Large intestine (tissue), 3 donors: Measurements from ENCODE around the gene TRIM61. TPM values are rescaled to one million over a fixed set of nuclear protein-coding genes. Genes with fewer than 3 reads are reported as not detected.
"Not testable (repeated sequence)": the region's sequence is repeated elsewhere in the genome, so short reads cannot be mapped to it uniquely, and the experiment has no call there.

Source experiments
- DNase-seq, 2 donors: peaks; one replicate each; pipeline versions ENCODE4 v3.0.0 to v3.0.0-alpha.2; 2013
- H3K27ac ChIP-seq: one replicate; pipeline ENCODE4 v1.5.1; 2013; ENCODE audit warnings: low read length
- H3K27me3 ChIP-seq: 2 replicates; pipeline ENCODE4 v1.6.1; 2013; ENCODE audit warnings: low read length; ENCODE audit not compliant: control insufficient read depth, insufficient read depth
- H3K36me3 ChIP-seq: 2 replicates; pipeline ENCODE4 v1.6.1; 2013; ENCODE audit warnings: low read length; ENCODE audit not compliant: control insufficient read depth, insufficient read depth
- H3K4me1 ChIP-seq: one replicate; pipeline ENCODE4 v1.6.1; 2013; ENCODE audit warnings: low read length; ENCODE audit not compliant: control insufficient read depth, insufficient read depth
- H3K4me3 ChIP-seq: one replicate; pipeline ENCODE4 v1.5.1; 2013; ENCODE audit warnings: low read length
- H3K9me3 ChIP-seq: one replicate; pipeline ENCODE4 v1.6.1; 2013; ENCODE audit warnings: mild to moderate bottlenecking, low read depth, low read length, moderate library complexity; ENCODE audit not compliant: control insufficient read depth
- WGBS: methylation state at CpG from one replicate; pipeline ENCODE4 v1.1.5; 2013; ENCODE audit warnings: low lambda C conversion rate; ENCODE audit not compliant: insufficient coverage; 5-methylcytosine and 5-hydroxymethylcytosine counted together
- polyA plus RNA-seq: library from polyadenylated mRNA; unstranded; fragments of 120-200 nt; gene quantifications from one replicate; pipeline ENCODE4 v1.2.1, GENCODE V29; 2013

TRIM61 gene
- polyA plus RNA-seq, 1 donor = 6.0 TPM

DNA sequence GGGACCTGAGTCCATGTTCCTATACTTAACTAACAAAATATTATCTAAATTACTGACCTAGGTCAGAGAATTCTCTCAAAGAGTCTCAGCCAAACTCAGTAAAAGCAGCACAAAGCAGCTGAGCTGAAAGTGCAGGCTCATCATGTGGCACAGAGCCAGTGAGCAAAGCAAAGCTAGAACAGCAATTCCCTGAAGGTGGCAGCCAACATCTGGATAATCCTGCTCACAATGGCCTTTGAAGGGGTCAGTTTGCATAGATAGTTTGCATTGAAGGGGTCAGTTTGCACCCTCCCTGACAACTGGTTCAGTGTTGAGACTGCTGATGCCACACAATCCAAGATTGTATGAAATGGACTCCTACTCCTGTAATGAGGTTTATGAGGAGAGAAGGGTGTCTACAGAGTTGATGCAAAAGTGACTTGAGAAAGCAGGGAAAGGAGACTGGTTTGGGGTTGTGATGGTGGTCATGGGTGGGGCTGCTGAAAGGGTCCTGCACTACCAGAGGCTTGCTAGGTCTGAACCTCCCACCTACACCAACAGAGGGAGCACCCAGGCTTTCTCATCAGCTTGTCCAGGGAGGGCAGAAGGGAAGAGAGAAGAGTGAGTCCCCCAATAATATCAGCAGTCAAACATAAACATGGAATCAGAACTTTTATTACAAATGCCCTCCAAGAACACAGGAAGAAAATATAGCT lies 39.7 kb downstream of the TRIM61 start:
- H3K4me3 ChIP-seq = no peak overlapping the region
- DNase-seq = peak; percentile 4 to 15
- H3K4me1 ChIP-seq = no peaks in the 10 kb centered on the region
- H3K9me3 ChIP-seq = no peaks in the 10 kb centered on the region
- no peaks in the 10 kb centered on the region for H3K36me3 ChIP-seq
- H3K27me3 ChIP-seq = peaks cover 3% of the 10 kb centered on the region
- no peak overlapping the region for H3K27ac ChIP-seq

DNA sequence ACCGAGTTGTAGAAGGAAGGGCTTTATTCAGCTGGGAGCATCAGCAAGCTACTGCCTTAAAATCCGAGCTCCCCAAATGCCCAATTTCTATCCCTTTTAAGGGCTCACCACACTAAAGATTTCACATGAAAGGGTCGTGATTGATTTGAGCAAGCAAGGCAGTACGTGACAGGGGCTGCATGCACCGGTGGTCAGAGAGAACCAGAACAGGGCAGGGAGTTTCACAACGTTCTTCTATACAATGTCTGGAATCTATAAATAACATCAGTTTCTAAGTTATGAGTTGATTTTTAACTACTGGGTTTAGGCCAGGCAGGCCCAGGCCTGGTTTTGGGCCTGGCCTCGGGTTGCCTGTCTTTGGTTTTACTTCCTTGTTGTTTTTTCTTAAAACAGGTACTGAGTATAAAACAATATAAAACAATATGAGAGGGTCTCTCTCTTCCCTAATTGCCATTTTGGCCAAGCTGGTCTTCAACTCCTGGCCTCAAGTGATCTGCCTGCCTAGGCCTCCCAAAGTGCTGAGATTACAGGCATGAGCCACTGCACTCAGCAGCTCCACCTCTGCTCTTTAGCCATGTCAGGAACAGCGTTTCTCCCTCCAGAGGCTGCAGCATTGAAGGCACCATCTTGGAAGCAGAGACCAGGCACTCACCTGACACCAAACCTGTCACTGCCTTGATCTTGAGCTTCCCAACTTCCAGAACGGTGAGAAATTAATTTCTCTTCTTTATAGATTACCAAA lies 41.4 kb downstream of the TRIM61 start:
- H3K4me1 ChIP-seq, H3K36me3 ChIP-seq, H3K27ac ChIP-seq, H3K9me3 ChIP-seq, DNase-seq, H3K4me3 ChIP-seq, H3K27me3 ChIP-seq: not testable (repeated sequence)
- no CpG with 5 or more reads among the region's 9 CpGs for WGBS

DNA sequence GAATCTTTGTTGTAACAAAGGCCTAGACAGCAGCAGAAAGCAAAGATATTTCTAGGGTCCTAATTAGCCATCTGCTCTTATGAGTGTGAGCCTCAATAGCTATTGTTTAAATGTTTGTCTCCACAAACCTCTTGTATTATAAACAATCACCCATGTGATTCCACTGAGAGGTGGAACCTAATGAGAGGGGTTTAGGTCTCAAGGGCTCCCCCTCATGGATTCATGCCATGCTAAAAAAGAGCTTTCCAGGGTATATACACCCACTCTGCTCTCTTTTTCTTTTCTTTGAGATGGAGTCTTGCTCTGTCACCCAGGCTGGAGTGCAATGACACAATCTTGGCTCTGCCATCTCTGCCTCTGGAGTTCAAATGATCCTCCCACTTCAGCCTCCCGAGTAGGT lies 42.1 kb downstream of the TRIM61 start:
- peaks cover 3% of the 10 kb centered on the region for H3K27me3 ChIP-seq
- H3K4me3 ChIP-seq = no peak overlapping the region
- no peaks in the 10 kb centered on the region for H3K36me3 ChIP-seq
- no CpG with 5 or more reads among the region's 1 CpG for WGBS
- no peak overlapping the region for H3K27ac ChIP-seq
- no peaks in the 10 kb centered on the region for H3K4me1 ChIP-seq
- DNase-seq = no peak
- no peaks in the 10 kb centered on the region for H3K9me3 ChIP-seq

DNA sequence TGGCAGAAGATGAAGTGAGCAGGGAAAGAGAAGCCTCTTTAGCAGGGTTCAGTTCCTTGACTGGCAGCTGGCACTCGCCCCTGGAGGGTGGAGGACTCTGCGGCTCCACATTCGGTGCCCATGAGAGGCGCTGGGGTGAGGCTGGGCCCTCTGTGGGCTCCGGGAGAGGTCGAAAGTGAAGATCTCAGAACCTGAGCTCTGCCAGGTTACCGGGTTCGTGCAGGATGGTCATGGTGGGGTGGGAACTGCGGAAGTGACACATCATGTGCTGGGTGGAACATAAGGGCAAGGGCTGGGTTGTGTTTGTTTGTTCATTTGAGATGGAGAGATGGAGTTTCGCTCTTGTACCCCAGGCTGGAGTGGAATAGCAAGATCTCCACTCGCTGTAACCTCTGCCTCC lies 44.2 kb downstream of the TRIM61 start:
- no CpG with 5 or more reads among the region's 11 CpGs for WGBS
- no peak overlapping the region for H3K4me3 ChIP-seq
- H3K4me1 ChIP-seq = no peaks in the 10 kb centered on the region
- no peak overlapping the region for H3K27ac ChIP-seq
- no peaks in the 10 kb centered on the region for H3K36me3 ChIP-seq
- DNase-seq = no peak
- H3K9me3 ChIP-seq = no peaks in the 10 kb centered on the region
- no peaks in the 10 kb centered on the region for H3K27me3 ChIP-seq

DNA sequence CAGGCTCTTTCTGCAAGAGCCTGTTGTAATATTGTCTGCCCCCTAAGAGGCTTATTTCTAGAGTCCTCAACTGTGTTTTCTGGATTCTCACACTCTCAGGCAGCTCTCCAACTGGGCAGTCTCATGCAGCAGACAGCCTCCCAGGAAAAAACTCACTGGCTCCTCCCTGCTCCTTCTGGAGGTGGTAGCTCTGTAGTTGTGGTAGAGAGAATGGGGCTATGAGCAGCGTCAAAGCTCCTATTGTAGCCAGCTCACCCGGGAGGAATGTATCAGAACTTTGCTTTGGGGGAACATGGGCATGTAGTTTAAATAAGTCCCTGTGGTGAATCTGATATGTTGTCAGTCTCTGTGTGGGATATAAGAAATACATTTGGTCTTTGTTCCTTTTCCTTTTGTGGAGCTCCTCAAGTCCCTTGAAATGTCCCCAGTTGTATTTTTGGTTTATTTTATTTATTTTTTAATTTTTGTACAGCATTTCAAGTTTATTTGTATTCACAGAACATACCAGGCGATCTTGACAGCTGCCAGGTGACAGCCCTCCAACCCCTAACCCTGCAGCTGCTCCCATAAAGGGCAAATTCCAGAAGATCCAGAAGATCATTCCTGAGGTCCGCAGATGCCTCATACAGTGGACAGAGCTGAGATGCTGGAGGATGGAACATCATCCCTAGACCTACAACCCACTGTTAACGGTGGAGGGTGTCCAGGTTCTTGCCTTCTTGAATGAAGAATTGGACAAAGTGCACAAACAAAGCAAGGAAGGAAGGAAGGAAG lies 45.7 kb downstream of the TRIM61 start:
- Histone ChIP-seq H3K9me3 (no peaks in the 10 kb centered on the region), H3K27me3 (no peaks in the 10 kb centered on the region), H3K4me3 (no peak overlapping the region), H3K4me1 (no peaks in the 10 kb centered on the region), H3K36me3 (no peaks in the 10 kb centered on the region), H3K27ac (no peak overlapping the region)
- no peak for DNase-seq
- no CpG with 5 or more reads among the region's 5 CpGs for WGBS

DNA sequence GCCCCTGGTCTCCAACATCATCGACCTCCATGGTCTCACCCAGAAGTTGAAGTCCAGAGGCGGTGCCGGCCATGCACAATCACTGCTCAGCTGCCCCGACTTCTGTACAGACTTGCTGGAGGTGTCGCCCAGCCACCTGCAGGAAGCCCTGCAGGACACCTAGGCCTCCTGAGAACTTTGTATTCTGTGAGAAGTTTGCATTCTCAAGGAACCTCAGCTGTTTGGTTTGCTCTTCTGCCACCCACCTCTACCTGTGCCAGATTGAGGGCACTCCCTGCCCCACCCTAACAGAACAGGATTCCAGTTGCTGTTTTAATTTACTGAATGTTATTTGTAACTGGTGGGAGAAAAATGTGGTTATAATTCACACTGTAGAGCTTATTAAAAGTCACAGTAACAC lies 46.8 kb downstream of the TRIM61 start:
- Histone ChIP-seq H3K36me3 (no peaks in the 10 kb centered on the region), H3K4me1 (no peaks in the 10 kb centered on the region), H3K27me3 (no peaks in the 10 kb centered on the region), H3K4me3 (no peak overlapping the region), H3K9me3 (no peaks in the 10 kb centered on the region), H3K27ac (no peak overlapping the region)
- DNase-seq = no peak
- WGBS = no CpG with 5 or more reads among the region's 5 CpGs

DNA sequence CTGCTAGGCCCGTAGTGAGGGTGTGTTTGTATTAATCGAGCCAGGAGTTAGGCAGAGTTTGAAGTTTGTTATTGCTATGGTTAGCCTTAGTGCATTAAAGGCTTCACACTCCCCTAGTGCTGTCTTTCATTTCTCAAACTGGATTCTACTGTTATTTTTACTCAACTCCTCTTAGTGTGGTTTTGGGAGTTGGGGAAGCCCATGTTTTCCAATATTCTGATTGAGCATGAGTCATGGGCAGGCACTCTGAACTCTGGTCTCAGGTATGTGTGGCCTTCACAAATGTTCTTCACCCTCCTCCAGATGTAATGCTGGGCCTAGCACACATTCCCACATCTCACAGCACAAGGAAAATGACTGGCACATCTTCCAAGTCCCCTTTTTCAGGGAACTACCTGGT lies 50.4 kb downstream of the TRIM61 start:
- H3K36me3 ChIP-seq, DNase-seq, H3K27me3 ChIP-seq, H3K4me1 ChIP-seq, H3K4me3 ChIP-seq, H3K27ac ChIP-seq, H3K9me3 ChIP-seq: not testable (repeated sequence)
- no CpG with 5 or more reads among the region's 2 CpGs for WGBS

DNA sequence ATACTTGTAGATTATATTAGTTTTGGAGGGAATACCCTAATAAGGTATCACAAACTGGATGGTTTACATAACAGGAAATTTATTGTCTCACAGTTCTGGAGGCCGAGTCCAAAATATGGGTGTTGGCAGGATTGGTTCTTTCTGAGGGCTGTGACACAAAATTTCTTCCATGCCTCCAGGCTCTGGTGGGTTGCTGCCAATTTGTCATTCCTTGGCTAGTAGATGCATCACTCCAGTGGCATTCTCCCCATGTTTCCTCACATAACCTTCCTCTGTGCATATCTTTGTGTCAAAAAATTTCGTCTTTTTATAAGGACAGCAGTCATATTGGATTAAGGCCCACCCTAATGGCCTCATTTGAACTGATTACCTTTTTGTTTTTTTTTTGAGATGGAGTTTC lies 51.2 kb downstream of the TRIM61 start:
- WGBS = 100% methylated on average over 1 of the region's 2 CpGs
- Histone ChIP-seq H3K9me3 (no peaks in the 10 kb centered on the region), H3K36me3 (no peaks in the 10 kb centered on the region), H3K27ac (no peak overlapping the region), H3K4me1 (no peaks in the 10 kb centered on the region), H3K27me3 (no peaks in the 10 kb centered on the region), H3K4me3 (no peak overlapping the region)
- no peak for DNase-seq

DNA sequence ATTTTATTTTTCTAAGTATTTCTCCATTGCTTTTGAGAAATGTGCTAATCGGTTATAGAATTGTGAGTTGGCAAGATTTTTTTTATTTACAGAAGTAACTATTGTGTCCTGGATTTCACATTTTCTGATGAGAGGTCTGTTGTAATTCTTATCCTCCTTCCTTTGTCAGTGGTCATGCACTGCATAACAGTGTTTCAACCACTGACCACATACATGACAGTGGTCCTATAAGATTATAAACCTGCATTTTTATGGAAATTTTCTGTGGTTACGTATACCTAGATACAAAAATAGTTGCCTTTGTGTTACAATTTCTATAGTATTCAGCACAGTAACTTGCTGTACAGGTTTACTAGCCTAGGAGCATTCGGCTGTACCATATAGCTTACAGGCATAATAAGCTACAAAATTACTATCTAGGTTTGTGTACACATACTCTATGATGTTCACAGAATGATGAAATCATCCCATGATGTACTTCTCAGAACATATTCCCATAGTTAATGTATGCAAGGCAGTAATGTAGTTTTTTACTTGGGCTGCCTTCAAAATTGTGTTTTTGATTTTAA lies 52.7 kb downstream of the TRIM61 start:
- Histone ChIP-seq H3K4me1 (no peaks in the 10 kb centered on the region), H3K27me3 (no peaks in the 10 kb centered on the region), H3K36me3 (no peaks in the 10 kb centered on the region), H3K4me3 (no peak overlapping the region), H3K27ac (no peak overlapping the region), H3K9me3 (no peaks in the 10 kb centered on the region)
- no peak for DNase-seq
- 94% methylated on average over 2 of the region's 3 CpGs for WGBS

DNA sequence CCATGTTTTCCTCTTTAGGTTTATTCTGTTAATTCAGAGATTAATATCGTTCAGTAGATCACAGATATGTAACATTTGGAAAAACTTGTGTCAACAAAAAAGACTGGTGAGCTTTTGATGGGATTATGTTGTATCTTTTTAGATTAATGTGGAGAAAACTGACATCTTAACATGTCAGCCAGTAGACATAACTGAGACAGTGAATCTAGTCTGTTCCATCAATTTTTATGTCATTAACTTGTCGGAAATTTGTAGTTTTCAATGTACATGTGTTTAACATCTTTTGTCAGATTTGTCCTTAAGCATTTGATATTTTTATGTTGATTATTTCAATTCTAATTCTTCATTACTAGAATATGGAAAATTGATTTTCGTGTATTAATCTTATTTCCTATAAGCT lies 58.5 kb downstream of the TRIM61 start:
- Histone ChIP-seq H3K27ac (no peak overlapping the region), H3K9me3 (no peaks in the 10 kb centered on the region), H3K36me3 (no peaks in the 10 kb centered on the region), H3K4me3 (no peak overlapping the region), H3K27me3 (no peaks in the 10 kb centered on the region), H3K4me1 (no peaks in the 10 kb centered on the region)
- 70% methylated on average over 3 of the region's 3 CpGs for WGBS
- no peak for DNase-seq
